22Rv1 (cell line): ENCODE results near the gene RAC2.

Source experiments
- ZFX ChIP-seq: fragments of 450-650 bp; IDR thresholded peaks from 2 replicates; pipeline ENCODE4 v1.6.1; 2017; ENCODE audit warnings: antibody characterized with exemption, borderline replicate concordance
- TF ChIP-seq, protein P1 (sequence below): fragments of 450-650 bp; IDR thresholded peaks from 2 replicates; pipeline ENCODE4 v1.5.1; 2017; ENCODE audit warnings: mild to moderate bottlenecking

DNA sequence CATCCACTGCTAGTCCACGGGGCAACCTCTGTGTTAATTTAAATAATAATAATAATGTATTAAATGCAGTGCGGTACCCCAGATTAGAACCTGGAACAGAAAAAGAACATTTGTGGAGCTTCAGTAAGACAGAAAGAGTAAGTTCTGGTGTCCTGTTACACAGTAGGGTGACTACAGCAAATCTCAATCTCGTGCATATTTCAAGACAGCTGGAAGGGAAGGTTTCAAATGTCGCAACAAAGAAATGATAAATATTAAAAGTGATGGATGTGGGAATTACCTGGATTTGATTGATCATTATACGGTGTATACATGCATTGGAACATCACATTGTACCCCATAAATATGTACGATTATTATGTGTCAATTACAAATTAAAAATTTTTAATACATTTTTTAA lies 1.7 kb upstream of the RAC2 start:
- TF ChIP-seq, protein P1, sequence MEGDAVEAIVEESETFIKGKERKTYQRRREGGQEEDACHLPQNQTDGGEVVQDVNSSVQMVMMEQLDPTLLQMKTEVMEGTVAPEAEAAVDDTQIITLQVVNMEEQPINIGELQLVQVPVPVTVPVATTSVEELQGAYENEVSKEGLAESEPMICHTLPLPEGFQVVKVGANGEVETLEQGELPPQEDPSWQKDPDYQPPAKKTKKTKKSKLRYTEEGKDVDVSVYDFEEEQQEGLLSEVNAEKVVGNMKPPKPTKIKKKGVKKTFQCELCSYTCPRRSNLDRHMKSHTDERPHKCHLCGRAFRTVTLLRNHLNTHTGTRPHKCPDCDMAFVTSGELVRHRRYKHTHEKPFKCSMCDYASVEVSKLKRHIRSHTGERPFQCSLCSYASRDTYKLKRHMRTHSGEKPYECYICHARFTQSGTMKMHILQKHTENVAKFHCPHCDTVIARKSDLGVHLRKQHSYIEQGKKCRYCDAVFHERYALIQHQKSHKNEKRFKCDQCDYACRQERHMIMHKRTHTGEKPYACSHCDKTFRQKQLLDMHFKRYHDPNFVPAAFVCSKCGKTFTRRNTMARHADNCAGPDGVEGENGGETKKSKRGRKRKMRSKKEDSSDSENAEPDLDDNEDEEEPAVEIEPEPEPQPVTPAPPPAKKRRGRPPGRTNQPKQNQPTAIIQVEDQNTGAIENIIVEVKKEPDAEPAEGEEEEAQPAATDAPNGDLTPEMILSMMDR: no peak
- TF ChIP-seq ZFX: no peak
